ENCODE data around the gene GTF2F2. TPM values are rescaled to one million over a fixed set of nuclear protein-coding genes. Genes with fewer than 3 reads are reported as not detected.
"Not testable (repeated sequence)": the region's sequence is repeated elsewhere in the genome, so short reads cannot be mapped to it uniquely, and the experiment has no call there.

Gene GTF2F2
- total RNA-seq, 1 experiment from 2014 or later: 37.8 TPM

GRCh38 chr13:45298206-45298505, 177.8 kb downstream of the GTF2F2 start:
- no TSS peak for BruUV-seq (replicated peaks)
- TF ChIP-seq CTCF (conservative IDR thresholded peaks at IDR 0.05; ENCODE audit: low read depth, low read length): no peak
- no peak for TF ChIP-seq EZH2 (IDR thresholded peaks at IDR 0.05; ENCODE audit: borderline replicate concordance, low read depth, low read length, poor library complexity, severe bottlenecking)
- Histone ChIP-seq H3K4me1 (ENCODE audit: insufficient read depth, low read length, poor library complexity, severe bottlenecking) (no peaks in the 10 kb centered on the region), H3K27me3 (replicated peaks; ENCODE audit: insufficient read depth, low read depth, low read length, poor library complexity) (no peaks in the 10 kb centered on the region), H3K27ac (ENCODE audit: low read depth, low read length, poor library complexity, severe bottlenecking) (no peak overlapping the region), H3K36me3 (ENCODE audit: insufficient read depth, low read length, poor library complexity, severe bottlenecking) (no peaks in the 10 kb centered on the region), H3K9me3 (ENCODE audit: low read depth, low read length, poor library complexity, severe bottlenecking) (no peaks in the 10 kb centered on the region), H3K4me3 (ENCODE audit: low read depth, low read length, poor library complexity, severe bottlenecking) (no peak overlapping the region)
- ChIA-PET CTCF (no interaction called here), POLR2A (ENCODE audit: low non-redundant PET) (no interaction called here)
- intact Hi-C loops (cut with micrococcal nuclease; ENCODE audit: unreplicated experiment): no loop called here
- DNase-seq (ENCODE audit: low spot score): no peak

GRCh38 chr13:45298550-45298949, 178.2 kb downstream of the GTF2F2 start:
- DNase-seq (ENCODE audit: low spot score); H3K4me1 ChIP-seq (ENCODE audit: insufficient read depth, low read length, poor library complexity, severe bottlenecking); H3K36me3 ChIP-seq (ENCODE audit: insufficient read depth, low read length, poor library complexity, severe bottlenecking); BruUV-seq (replicated peaks); H3K27ac ChIP-seq (ENCODE audit: low read depth, low read length, poor library complexity, severe bottlenecking); H3K27me3 ChIP-seq (replicated peaks; ENCODE audit: insufficient read depth, low read depth, low read length, poor library complexity); H3K4me3 ChIP-seq (ENCODE audit: low read depth, low read length, poor library complexity, severe bottlenecking); intact Hi-C loops (cut with micrococcal nuclease; ENCODE audit: unreplicated experiment); H3K9me3 ChIP-seq (ENCODE audit: low read depth, low read length, poor library complexity, severe bottlenecking): not testable (repeated sequence)
- POLR2A ChIA-PET (ENCODE audit: low non-redundant PET): interaction anchor here (0.6 kb wide), 1 partner anchor 11 kb away, joined by 4 read pairs; no protein-coding TSS in a partner anchor
- CTCF ChIA-PET: interaction anchor here (0.5 kb wide), 1 partner anchor 152 kb away, joined by 3 read pairs; no protein-coding TSS in a partner anchor

- Histone ChIP-seq H3K9me3 (ENCODE audit: low read depth, low read length, poor library complexity, severe bottlenecking) (no peaks in the 10 kb centered on the region), H3K27ac (ENCODE audit: low read depth, low read length, poor library complexity, severe bottlenecking) (no peak overlapping the region), H3K36me3 (ENCODE audit: insufficient read depth, low read length, poor library complexity, severe bottlenecking) (no peaks in the 10 kb centered on the region), H3K27me3 (replicated peaks; ENCODE audit: insufficient read depth, low read depth, low read length, poor library complexity) (no peaks in the 10 kb centered on the region), H3K4me3 (ENCODE audit: low read depth, low read length, poor library complexity, severe bottlenecking) (no peak overlapping the region), H3K4me1 (ENCODE audit: insufficient read depth, low read length, poor library complexity, severe bottlenecking) (no peaks in the 10 kb centered on the region)
- DNase-seq (ENCODE audit: low spot score): no peak
- BruUV-seq (replicated peaks): no TSS peak
- TF ChIP-seq EZH2 (IDR thresholded peaks at IDR 0.05; ENCODE audit: borderline replicate concordance, low read depth, low read length, poor library complexity, severe bottlenecking) (no peak), CTCF (conservative IDR thresholded peaks at IDR 0.05; ENCODE audit: low read depth, low read length) (no peak)
- ChIA-PET CTCF (interaction anchor here (0.5 to 0.7 kb wide), 2 partner anchors 152 to 244 kb away, joined by 3 to 4 read pairs; no protein-coding TSS in a partner anchor), POLR2A (ENCODE audit: low non-redundant PET) (interaction anchor here (0.6 kb wide), 1 partner anchor 10 kb away, joined by 4 read pairs; no protein-coding TSS in a partner anchor)
- intact Hi-C loops (cut with micrococcal nuclease; ENCODE audit: unreplicated experiment): no loop called here
These were observed 178.9 kb downstream of the GTF2F2 start for GRCh38 chr13:45299194-45299593.

- no peaks in the 10 kb centered on the region for H3K9me3 ChIP-seq (ENCODE audit: low read depth, low read length, poor library complexity, severe bottlenecking)
- DNase-seq (ENCODE audit: low spot score): no peak
- no peaks in the 10 kb centered on the region for H3K4me1 ChIP-seq (ENCODE audit: insufficient read depth, low read length, poor library complexity, severe bottlenecking)
- TF ChIP-seq CTCF (conservative IDR thresholded peaks at IDR 0.05; ENCODE audit: low read depth, low read length) (no peak), EZH2 (IDR thresholded peaks at IDR 0.05; ENCODE audit: borderline replicate concordance, low read depth, low read length, poor library complexity, severe bottlenecking) (no peak)
- no peak overlapping the region for H3K4me3 ChIP-seq (ENCODE audit: low read depth, low read length, poor library complexity, severe bottlenecking)
- H3K27me3 ChIP-seq (replicated peaks; ENCODE audit: insufficient read depth, low read depth, low read length, poor library complexity): no peaks in the 10 kb centered on the region
- intact Hi-C loops (cut with micrococcal nuclease; ENCODE audit: unreplicated experiment): loop anchor here (10.0 kb wide), 1 partner anchor 1396 kb away; no protein-coding TSS in a partner anchor
- ChIA-PET POLR2A (ENCODE audit: low non-redundant PET) (no interaction called here), CTCF (no interaction called here)
- no TSS peak for BruUV-seq (replicated peaks)
- H3K27ac ChIP-seq (ENCODE audit: low read depth, low read length, poor library complexity, severe bottlenecking): no peak overlapping the region
- no peaks in the 10 kb centered on the region for H3K36me3 ChIP-seq (ENCODE audit: insufficient read depth, low read length, poor library complexity, severe bottlenecking)
These were observed 180.1 kb downstream of the GTF2F2 start for GRCh38 chr13:45300190-45300985.
